ENCODE results near the gene MTG1.

The MTG1 gene

GRCh38 chr10:133394064-133394663 lies at the start of gene MTG1:
MTG1 (plus strand) TSS chr10:133394157; CDS start chr10:133394221, 64 bp downstream.
- peak; percentile 3 for TF ChIP-seq CTCF (IDR thresholded peaks at IDR 0.05; ENCODE audit: insufficient read depth, low read depth, low read length, missing control alignments)
- DNase-seq (ENCODE audit: low read depth): peak; percentile 97
- H3K4me3 ChIP-seq (ENCODE audit: low read depth, low read length): peak within 1 kb of the TSS; percentile 98

GRCh38 chr10:133344236-133344635 lies 49.7 kb upstream of the MTG1 start:
- no peak overlapping the region for H3K4me3 ChIP-seq (ENCODE audit: low read depth, low read length)
- DNase-seq (ENCODE audit: low read depth): no peak
- TF ChIP-seq CTCF (IDR thresholded peaks at IDR 0.05; ENCODE audit: insufficient read depth, low read depth, low read length, missing control alignments): no peak

- DNase-seq (ENCODE audit: low read depth): no peak
- no peak overlapping the region for H3K4me3 ChIP-seq (ENCODE audit: low read depth, low read length)
- TF ChIP-seq CTCF (IDR thresholded peaks at IDR 0.05; ENCODE audit: insufficient read depth, low read depth, low read length, missing control alignments): no peak
Observed at GRCh38 chr10:133346413-133346812, 47.5 kb upstream of the MTG1 start.

GRCh38 chr10:133347710-133348517 lies 46.0 kb upstream of the MTG1 start:
- no peak overlapping the region for H3K4me3 ChIP-seq (ENCODE audit: low read depth, low read length)
- DNase-seq (ENCODE audit: low read depth): no peak
- no peak for TF ChIP-seq CTCF (IDR thresholded peaks at IDR 0.05; ENCODE audit: insufficient read depth, low read depth, low read length, missing control alignments)

- H3K4me3 ChIP-seq (ENCODE audit: low read depth, low read length): no peak overlapping the region
Observed at GRCh38 chr10:133349160-133349568, 44.8 kb upstream of the MTG1 start.

GRCh38 chr10:133349577-133350011 lies 44.4 kb upstream of the MTG1 start:
- no peak overlapping the region for H3K4me3 ChIP-seq (ENCODE audit: low read depth, low read length)
- DNase-seq (ENCODE audit: low read depth): no peak
- no peak for TF ChIP-seq CTCF (IDR thresholded peaks at IDR 0.05; ENCODE audit: insufficient read depth, low read depth, low read length, missing control alignments)

More at GRCh38 chr10:133349160-133349568, 44.8 kb upstream of the MTG1 start:
- no peak for TF ChIP-seq CTCF (IDR thresholded peaks at IDR 0.05; ENCODE audit: insufficient read depth, low read depth, low read length, missing control alignments)
- DNase-seq (ENCODE audit: low read depth): no peak
